ENCODE measurements around the gene DMD.

The DMD gene

GRCh38 chrX:31870267-31870666, 1341.1 kb downstream of the DMD start:
- DNase-seq (ENCODE audit: low read depth): no peak
- no peak for TF ChIP-seq CTCF (IDR thresholded peaks at IDR 0.05; ENCODE audit: insufficient read depth, low read depth, low read length, missing control alignments)
- H3K4me3 ChIP-seq (ENCODE audit: low read length): no peak overlapping the region

DNA sequence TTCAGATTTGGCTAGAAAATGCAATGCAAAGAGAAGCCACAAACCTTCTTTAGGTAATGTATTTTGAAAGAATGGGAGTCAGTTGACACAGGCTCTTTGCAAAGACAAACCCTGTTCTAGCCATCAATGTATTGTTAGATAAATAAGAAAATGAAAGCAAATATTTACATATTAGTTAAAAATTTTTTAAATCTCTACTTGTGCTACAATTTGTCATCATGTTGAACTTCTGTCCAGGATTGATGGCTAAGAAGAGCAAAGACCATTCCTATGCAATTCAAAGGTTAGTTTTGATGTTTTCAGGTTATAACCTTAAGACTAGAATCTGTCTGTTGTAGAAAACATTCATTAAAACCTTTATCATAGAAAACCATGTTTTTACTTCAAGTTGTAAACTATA, 1350.7 kb downstream of the DMD start:
- no peak for TF ChIP-seq CTCF (IDR thresholded peaks at IDR 0.05; ENCODE audit: insufficient read depth, low read depth, low read length, missing control alignments)
- no peak overlapping the region for H3K4me3 ChIP-seq (ENCODE audit: low read length)

GRCh38 chrX:31858915-31859314, 1352.4 kb downstream of the DMD start:
- H3K4me3 ChIP-seq (ENCODE audit: low read length): no peak overlapping the region
- no peak for TF ChIP-seq CTCF (IDR thresholded peaks at IDR 0.05; ENCODE audit: insufficient read depth, low read depth, low read length, missing control alignments)
- DNase-seq (ENCODE audit: low read depth): no peak

More for the DNA sequence above, 1350.7 kb downstream of the DMD start:
- no peak for DNase-seq (ENCODE audit: low read depth)

DNA sequence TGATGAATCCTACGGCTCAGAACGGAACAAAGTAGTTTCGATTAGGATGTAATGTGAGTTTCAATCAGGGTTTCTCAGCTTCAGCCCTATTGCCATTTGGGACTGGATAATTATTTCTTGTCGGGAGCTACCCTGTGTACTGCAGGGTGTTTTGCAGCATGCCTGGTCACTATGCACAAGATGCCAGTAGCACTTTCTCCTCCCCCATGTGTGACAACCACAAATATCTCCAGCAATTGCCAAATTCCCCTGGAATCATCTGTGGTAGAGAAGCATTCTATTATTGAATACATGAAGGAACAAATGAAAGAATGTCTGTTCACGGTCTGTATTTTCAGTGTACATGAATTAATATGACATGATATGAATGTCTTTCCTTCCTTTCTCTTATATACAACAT, 1356.6 kb downstream of the DMD start:
- DNase-seq (ENCODE audit: low read depth): no peak
- TF ChIP-seq CTCF (IDR thresholded peaks at IDR 0.05; ENCODE audit: insufficient read depth, low read depth, low read length, missing control alignments): no peak

DNA sequence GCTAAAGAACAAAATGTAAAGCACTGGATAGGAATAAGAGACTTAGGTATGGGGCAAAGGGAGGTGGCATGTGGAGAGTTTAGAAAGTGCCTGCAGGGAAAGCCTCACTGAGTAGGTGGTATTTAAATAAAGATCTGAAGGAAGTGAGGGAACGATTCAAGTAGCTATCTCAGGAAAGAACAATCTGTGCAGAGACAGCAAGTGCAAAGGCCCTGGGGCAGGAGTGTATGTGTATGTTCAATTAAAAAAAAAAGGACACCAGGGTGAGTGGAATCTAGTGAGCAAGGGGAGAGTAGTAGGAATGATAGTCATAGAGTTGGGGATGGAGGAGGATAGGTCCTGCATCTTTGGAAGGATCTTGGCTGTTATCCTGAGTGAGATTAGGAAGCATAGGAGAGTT, 1359.6 kb downstream of the DMD start:
- H3K4me3 ChIP-seq (ENCODE audit: low read length): no peak overlapping the region
- DNase-seq (ENCODE audit: low read depth): no peak
- no peak for TF ChIP-seq CTCF (IDR thresholded peaks at IDR 0.05; ENCODE audit: insufficient read depth, low read depth, low read length, missing control alignments)

More for the DNA sequence above, 1356.6 kb downstream of the DMD start:
- no peak overlapping the region for H3K4me3 ChIP-seq (ENCODE audit: low read length)

GRCh38 chrX:31847773-31848172, 1363.6 kb downstream of the DMD start:
- no peak overlapping the region for H3K4me3 ChIP-seq (ENCODE audit: low read length)

More at GRCh38 chrX:31847773-31848172, 1363.6 kb downstream of the DMD start:
- no peak for TF ChIP-seq CTCF (IDR thresholded peaks at IDR 0.05; ENCODE audit: insufficient read depth, low read depth, low read length, missing control alignments)
- DNase-seq (ENCODE audit: low read depth): no peak
